NCI-H510A (cell line): Measurements from ENCODE around the gene FITM2.
"Not testable (repeated sequence)": the region's sequence is repeated elsewhere in the genome, so short reads cannot be mapped to it uniquely, and the experiment has no call there.

ENCODE experiments used
- DNase-seq: peaks from one replicate; lab custom pipeline; 2025; lab: John Stamatoyannopoulos, UW

The FITM2 gene

GRCh38 chr20:44331201-44331600 lies 20.2 kb upstream of the FITM2 start:
- no peak for DNase-seq

DNA sequence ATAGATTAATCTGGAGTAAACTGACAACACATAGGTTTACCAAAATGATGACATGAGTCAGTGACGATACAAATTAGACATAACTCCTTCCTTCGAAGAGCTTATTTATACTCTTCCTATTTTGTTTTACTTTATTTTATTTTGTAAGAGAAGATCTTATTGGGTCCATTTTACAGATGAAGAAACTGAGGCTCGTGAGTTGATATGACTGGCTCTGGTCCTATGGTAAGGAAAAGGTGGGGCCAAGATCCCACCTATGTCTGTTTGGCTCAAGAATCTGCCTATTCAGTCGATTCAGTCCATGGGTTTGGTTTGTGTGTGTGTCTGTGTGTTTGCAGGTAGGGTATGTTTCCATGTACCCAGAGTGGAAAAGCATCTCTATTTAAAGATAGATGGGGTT lies 17.4 kb upstream of the FITM2 start:
- no peak for DNase-seq

- peak; percentile 12 for DNase-seq
Observed at GRCh38 chr20:44327748-44328147, 16.7 kb upstream of the FITM2 start.

GRCh38 chr20:44326391-44327159 lies 15.6 kb upstream of the FITM2 start:
- no peak for DNase-seq

- DNase-seq, result no peak
Observed at GRCh38 chr20:44324343-44324742, 13.3 kb upstream of the FITM2 start.

GRCh38 chr20:44319839-44320422 lies 8.9 kb upstream of the FITM2 start:
- DNase-seq, result no peak

- no peak for DNase-seq
Observed at GRCh38 chr20:44314870-44315269, 3.9 kb upstream of the FITM2 start.

GRCh38 chr20:44309763-44310663 lies 989 bp downstream of the FITM2 start:
- DNase-seq, result no peak

GRCh38 chr20:44306927-44307326 lies 4.1 kb downstream of the FITM2 start:
- DNase-seq, result no peak

- no peak for DNase-seq
Observed at GRCh38 chr20:44304383-44304782, 6.6 kb downstream of the FITM2 start.

- no peak for DNase-seq
Observed at GRCh38 chr20:44302736-44303135, 8.3 kb downstream of the FITM2 start.

- peak; percentile 73 for DNase-seq
Observed at GRCh38 chr20:44302026-44302669, 8.9 kb downstream of the FITM2 start.

- no peak for DNase-seq
Observed at GRCh38 chr20:44301285-44301684, 9.7 kb downstream of the FITM2 start.

GRCh38 chr20:44299011-44299535 lies 11.9 kb downstream of the FITM2 start:
- not testable (repeated sequence) for DNase-seq

DNA sequence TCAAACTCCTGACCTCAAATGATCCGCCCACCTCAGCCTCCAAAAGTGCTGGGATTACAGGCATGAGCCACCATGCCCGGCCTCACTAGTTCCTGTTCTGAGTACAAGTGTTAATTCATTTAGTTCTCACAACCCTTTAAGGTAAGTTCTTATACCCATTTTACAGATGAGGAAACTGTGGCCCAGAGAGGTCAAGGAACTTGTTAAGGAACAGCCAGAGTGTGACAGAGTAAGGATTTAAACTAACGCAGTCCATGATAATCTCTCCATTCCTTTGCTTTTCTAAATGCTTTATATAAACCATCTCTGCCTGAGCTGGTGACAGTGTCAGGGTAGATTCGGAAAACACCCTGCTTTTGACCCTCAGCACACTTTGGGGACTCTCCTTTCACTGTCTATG lies 13.3 kb downstream of the FITM2 start:
- DNase-seq, result no peak

DNA sequence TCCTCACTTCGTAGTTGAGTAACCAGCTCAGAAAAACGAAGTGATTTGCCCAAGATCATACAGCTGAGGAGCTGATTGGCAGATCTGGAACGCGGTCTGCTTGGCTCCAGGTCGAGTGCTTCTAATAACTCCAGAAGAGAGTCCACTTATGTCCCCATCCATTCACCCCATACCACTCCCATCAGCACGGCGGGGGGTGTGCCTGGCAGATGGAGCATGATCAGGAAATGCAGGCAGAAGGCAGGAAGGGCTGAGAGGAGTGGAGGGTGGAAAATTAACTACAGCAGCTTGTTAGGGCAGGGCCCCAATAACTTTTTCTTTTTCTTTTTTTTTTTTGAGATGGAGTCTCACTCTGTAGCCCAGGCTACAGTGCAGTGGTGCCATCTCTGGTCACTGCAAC lies 15.0 kb downstream of the FITM2 start:
- peak; percentile 87 for DNase-seq

DNA sequence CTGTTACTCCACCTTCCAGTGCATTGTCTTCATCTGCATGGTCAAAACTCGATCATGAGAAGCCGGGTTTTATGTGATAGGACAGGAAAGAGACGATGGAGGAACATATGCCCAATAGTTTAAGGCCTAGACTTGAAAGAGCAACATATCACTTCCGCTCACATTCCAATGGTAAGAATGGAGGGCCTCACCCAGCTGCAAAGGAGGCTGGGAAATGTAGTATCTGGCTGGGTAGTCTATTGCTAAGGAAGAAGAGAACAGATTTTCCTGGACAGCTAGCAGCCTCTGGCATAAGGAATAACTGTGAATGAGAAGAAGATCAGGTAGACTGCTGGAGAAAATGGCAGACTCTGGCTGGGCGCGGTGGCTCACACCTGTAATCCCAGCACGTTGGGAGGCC lies 19.2 kb downstream of the FITM2 start:
- no peak for DNase-seq

DNA sequence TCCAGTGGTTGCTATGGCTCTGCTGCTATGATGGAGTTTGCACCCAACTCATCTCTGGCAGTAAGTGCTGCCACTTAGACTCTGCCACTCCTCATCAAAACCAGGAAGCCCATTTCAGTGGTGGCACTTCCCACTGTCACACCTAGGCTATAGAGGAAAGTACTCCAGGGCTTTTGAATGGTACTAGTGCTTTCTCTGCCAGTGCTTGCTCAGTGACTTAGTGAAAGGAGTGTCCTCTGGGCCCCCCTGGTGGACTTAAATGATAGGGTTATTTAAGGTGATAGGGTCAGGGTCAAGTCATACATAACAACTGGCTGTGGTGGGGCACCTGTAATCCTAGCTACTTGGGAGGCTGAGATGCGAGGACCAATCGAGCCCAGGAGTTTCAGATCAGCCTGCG lies 22.8 kb downstream of the FITM2 start:
- no peak for DNase-seq

DNA sequence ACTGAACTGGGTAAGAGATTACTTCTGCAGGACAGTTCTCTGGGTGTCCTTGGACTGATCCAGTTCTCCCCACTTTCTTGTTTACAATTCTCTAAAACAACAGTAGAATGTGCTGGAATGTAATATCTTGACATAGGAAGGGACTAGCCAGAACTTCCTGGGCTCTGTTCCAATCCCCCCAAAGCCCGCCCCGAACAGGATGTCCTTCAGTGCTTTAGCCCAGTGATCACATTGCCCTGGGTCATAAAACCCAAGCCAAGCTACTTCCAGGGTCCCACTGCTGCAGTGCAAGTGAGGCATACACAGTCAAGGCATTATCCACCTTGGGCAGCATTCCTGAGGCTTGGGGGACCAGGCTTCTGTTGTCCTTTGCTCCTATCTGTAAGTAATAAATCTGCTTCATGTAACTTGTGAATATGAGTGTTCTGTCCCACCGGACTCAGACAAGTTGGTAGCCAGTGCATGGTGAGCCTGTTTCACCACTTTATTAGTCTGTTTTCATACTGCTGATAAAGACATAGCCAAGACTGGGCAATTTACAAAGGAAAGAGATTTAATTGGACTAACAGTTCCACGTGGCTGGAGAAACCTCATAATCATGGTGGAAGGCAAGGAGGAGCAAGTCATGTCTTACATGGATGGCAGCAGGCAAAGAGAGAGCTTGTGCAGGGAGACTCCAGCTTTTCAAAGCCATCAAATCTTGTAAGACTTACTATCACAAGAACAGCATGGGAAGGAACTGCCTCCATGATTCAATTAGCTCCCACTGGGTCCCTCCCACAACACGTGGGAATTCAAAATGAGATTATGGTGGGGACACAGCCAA lies 23.5 kb downstream of the FITM2 start:
- no peak for DNase-seq

DNA sequence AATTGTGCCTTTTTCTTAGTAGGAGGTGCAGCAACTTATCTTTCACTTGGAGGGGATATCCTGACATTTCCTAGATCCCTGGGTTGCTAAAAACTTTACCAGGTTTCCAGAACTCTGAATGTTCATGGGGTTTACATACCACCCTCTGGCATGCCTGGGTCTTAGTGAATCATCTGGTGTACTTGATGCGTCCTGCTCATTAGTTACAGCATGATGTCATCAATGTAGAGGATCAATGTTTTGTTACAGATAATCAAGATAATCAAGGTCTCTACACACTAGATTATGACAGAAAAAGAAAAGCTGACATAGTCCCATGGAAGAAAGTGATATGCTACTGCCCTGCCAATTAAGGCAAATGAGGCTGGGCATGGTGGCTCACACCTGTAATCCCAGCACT lies 27.0 kb downstream of the FITM2 start:
- no peak for DNase-seq

GRCh38 chr20:44282192-44282591 lies 28.8 kb downstream of the FITM2 start:
- no peak for DNase-seq
